Keratinocyte (primary cell): Measurements from ENCODE around the gene ATP1A3. TPM values are rescaled to one million over a fixed set of nuclear protein-coding genes. Genes with fewer than 3 reads are reported as not detected.
"Not testable (repeated sequence)": the region's sequence is repeated elsewhere in the genome, so short reads cannot be mapped to it uniquely, and the experiment has no call there.

Experiments used
- DNase-seq: peaks from one replicate; pipeline ENCODE4 v3.0.0-alpha.2; 2011; ENCODE audit warnings: low read depth, missing footprints, low spot score
- FAIRE-seq: peaks from 2 replicates; lab custom pipeline; 2011; peaks lifted over from hg19 to GRCh38; lab: Jason Lieb, UNC
- H2AFZ ChIP-seq: 2 replicates; pipeline ENCODE4 v1.6.0; 2012; ENCODE audit warnings: low read length, control low read depth, inconsistent platforms; ENCODE audit not compliant: control insufficient read depth
- H3K27ac ChIP-seq: 2 replicates; pipeline ENCODE4 v1.5.1; 2011; ENCODE audit warnings: low read length; ENCODE audit not compliant: control insufficient read depth, insufficient read depth
- H3K27me3 ChIP-seq: 3 replicates; pipeline ENCODE4 v1.6.0; 2011; ENCODE audit warnings: low read length; ENCODE audit not compliant: control insufficient read depth, insufficient read depth; ENCODE audit errors: extremely low read depth
- H3K36me3 ChIP-seq, 2 experiments: 2 replicates in 1 of 2; 3 replicates in 1 of 2; pipeline ENCODE4 v1.5.1; 2011; ENCODE audit warnings: low read length in 2 of 2, mild to moderate bottlenecking in 1 of 2; ENCODE audit not compliant: control insufficient read depth in 2 of 2, insufficient read depth in 2 of 2; ENCODE audit errors: extremely low read depth in 1 of 2
- H3K4me1 ChIP-seq: 3 replicates; pipeline ENCODE4 v1.5.1; 2011; ENCODE audit warnings: low read length; ENCODE audit not compliant: control insufficient read depth, insufficient read depth; ENCODE audit errors: extremely low read depth
- H3K4me2 ChIP-seq: 3 replicates; pipeline ENCODE4 v1.6.0; 2011; ENCODE audit warnings: low read depth, low read length; ENCODE audit not compliant: control insufficient read depth, insufficient read depth; ENCODE audit errors: extremely low read depth
- H3K4me3 ChIP-seq, 3 experiments: fragments of 200-600 bp in 1 of 3; sonication (generic) in 1 of 3; 2 replicates in 2 of 3; 3 replicates in 1 of 3; pipeline ENCODE4 v1.5.1; 2011 to 2016; ENCODE audit warnings: low read length in 3 of 3, mild to moderate bottlenecking in 3 of 3, control low read depth in 2 of 3, inconsistent platforms in 1 of 3, low read depth in 1 of 3, mixed read lengths in 1 of 3, mixed run types in 1 of 3, moderate library complexity in 1 of 3; ENCODE audit not compliant: control insufficient read depth in 2 of 3, insufficient read depth in 2 of 3; ENCODE audit errors: extremely low read depth in 1 of 3
- H3K79me2 ChIP-seq: 2 replicates; pipeline ENCODE4 v1.6.0; 2012; ENCODE audit warnings: low read length; ENCODE audit not compliant: control insufficient read depth, insufficient read depth
- H3K9ac ChIP-seq: 3 replicates; pipeline ENCODE4 v1.6.0; 2011; ENCODE audit warnings: low read length; ENCODE audit not compliant: control insufficient read depth, insufficient read depth; ENCODE audit errors: extremely low read depth
- H3K9me1 ChIP-seq: 3 replicates; pipeline ENCODE4 v1.6.0; 2011; ENCODE audit warnings: low read length; ENCODE audit not compliant: control insufficient read depth, insufficient read depth; ENCODE audit errors: extremely low read depth
- H3K9me3 ChIP-seq: 2 replicates; pipeline ENCODE4 v1.5.1; 2012; ENCODE audit warnings: low read depth, low read length; ENCODE audit not compliant: control insufficient read depth
- H4K20me1 ChIP-seq: 3 replicates; pipeline ENCODE4 v1.6.0; 2011; ENCODE audit warnings: low read length; ENCODE audit not compliant: control insufficient read depth, insufficient read depth; ENCODE audit errors: extremely low read depth
- CTCF ChIP-seq, 3 experiments: IDR thresholded peaks in 1 of 3; conservative IDR thresholded peaks in 1 of 3; optimal IDR thresholded peaks in 1 of 3; 2 replicates in 2 of 3; 3 replicates in 1 of 3; pipeline versions ENCODE3 to v1.5.1; 2011; ENCODE audit warnings: low read length in 3 of 3, mild to moderate bottlenecking in 3 of 3, moderate library complexity in 2 of 3, control low read depth in 1 of 3, inconsistent platforms in 1 of 3; ENCODE audit not compliant: insufficient read depth in 2 of 3; ENCODE audit errors: extremely low read depth in 1 of 3
- EZH2 ChIP-seq: IDR thresholded peaks from one replicate; pipeline ENCODE4 v1.6.1; 2012; ENCODE audit warnings: inconsistent platforms, mild to moderate bottlenecking, low read length, moderate library complexity
- dilution Hi-C: fragments of 300-500 bp; cut with MboI; formaldehyde crosslinking; loops from one replicate; pipeline ENCODE4 v1.7.0; 2020; ENCODE audit warnings: low sequenced_read_pairs; ENCODE audit not compliant: extremely low pct_ligation_motif_present
- polyA plus RNA-seq, 5 experiments: library from polyadenylated mRNA; depleted of rRNA in 3 of 5; stranded (reverse) in 3 of 5; stranded (forward) in 1 of 5; unstranded in 1 of 5; fragments of >200 nt; gene quantifications; 1 replicate in 1 of 5; 2 replicates in 3 of 5; 3 replicates in 1 of 5; pipeline versions ENCODE4 v1.2.1 to v1.2.3, GENCODE V29; 2011 to 2012; ENCODE audit warnings: missing spikeins in 2 of 5, low read depth in 1 of 5, low replicate concordance in 1 of 5

Gene ATP1A3
- polyA plus RNA-seq, 1 donor (not counting 4 experiments of a cell fraction or from before 2014, with no cell fraction given), result not detected

GRCh38 chr19:42037649-42038048 lies 43.6 kb upstream of the ATP1A3 start:
- Histone ChIP-seq H3K4me2 (no peak overlapping the region), H3K79me2 (no peaks in the 10 kb centered on the region), H3K9me3 (no peaks in the 10 kb centered on the region), H4K20me1 (no peaks in the 10 kb centered on the region), H3K4me3 (no peak overlapping the region), H2AFZ (no peak overlapping the region), H3K36me3 (no peaks in the 10 kb centered on the region), H3K9ac (no peak overlapping the region), H3K27me3 (no peaks in the 10 kb centered on the region), H3K4me1 (peaks cover 5% of the 10 kb centered on the region), H3K27ac (no peak overlapping the region), H3K9me1 (no peaks in the 10 kb centered on the region)
- dilution Hi-C loops, result no loop called here
- FAIRE-seq, result no peak
- TF ChIP-seq EZH2 (no peak), CTCF (optimal IDR thresholded peaks at IDR 0.05 in 1 of 3, IDR thresholded peaks at IDR 0.05 in 1 of 3, conservative IDR thresholded peaks at IDR 0.05 in 1 of 3; ENCODE audit: extremely low read depth in 1 of 3, insufficient read depth in 2 of 3, low read length in 3 of 3) (no peak)
- DNase-seq, result no peak

DNA sequence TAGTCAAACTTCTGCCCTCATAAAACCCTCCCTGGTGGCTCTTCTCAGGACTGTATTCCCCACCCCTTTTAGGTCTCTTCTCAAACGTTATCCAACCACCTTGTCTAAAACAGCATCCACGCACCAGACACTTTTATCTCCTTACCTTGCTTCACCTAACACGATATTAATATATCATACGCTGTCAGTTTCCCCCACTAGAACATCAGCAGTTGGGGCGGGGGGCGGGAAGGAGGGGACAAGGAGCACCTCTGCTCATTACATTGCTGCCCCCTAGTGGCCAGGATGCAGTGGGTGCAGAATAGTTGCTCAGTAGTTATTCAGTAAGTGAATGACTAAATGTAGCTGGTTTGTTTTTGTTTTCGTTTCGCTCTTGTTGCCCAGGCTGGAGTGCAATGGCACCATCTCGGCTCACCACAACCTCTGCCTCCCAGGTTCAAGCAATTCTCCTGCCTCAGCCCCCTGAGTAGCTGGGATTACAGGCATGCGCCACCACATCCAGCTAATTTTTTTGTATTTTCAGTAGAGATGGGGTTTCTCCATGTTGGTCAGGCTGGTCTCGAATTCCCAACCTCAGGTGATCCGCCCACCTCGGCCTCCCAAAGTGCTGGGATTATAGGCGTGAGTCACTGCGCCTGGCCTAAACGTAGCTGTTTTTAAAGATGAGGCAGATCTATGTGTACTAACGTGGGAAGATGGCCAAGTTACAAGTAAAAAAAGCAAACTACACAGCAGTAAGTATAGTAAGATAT lies 40.8 kb upstream of the ATP1A3 start:
- H3K27me3 ChIP-seq, H3K9me1 ChIP-seq, H3K79me2 ChIP-seq, H4K20me1 ChIP-seq, H2AFZ ChIP-seq, H3K9me3 ChIP-seq, dilution Hi-C loops, H3K36me3 ChIP-seq, H3K4me1 ChIP-seq: not testable (repeated sequence)
- peak overlapping the region in 2 of 3 experiments; percentile 40 to 56 for H3K4me3 ChIP-seq
- H3K27ac ChIP-seq, result peak overlapping the region; percentile 60
- peak overlapping the region; percentile 41 for H3K9ac ChIP-seq
- peak; percentile 26 for DNase-seq
- FAIRE-seq, result peak; percentile 88
- peak; percentile 83 to 93 (median 86) for TF ChIP-seq CTCF (optimal IDR thresholded peaks at IDR 0.05 in 1 of 3, IDR thresholded peaks at IDR 0.05 in 1 of 3, conservative IDR thresholded peaks at IDR 0.05 in 1 of 3; ENCODE audit: extremely low read depth in 1 of 3, insufficient read depth in 2 of 3, low read length in 3 of 3)
- peak overlapping the region; percentile 64 for H3K4me2 ChIP-seq
